ENCODE measurements around the gene ZNF514.
"Not testable (repeated sequence)": the region's sequence is repeated elsewhere in the genome, so short reads cannot be mapped to it uniquely, and the experiment has no call there.

The ZNF514 gene

GRCh38 chr2:95122197-95122551, 37.5 kb downstream of the ZNF514 start:
- no peak for DNase-seq

GRCh38 chr2:95121407-95122196, 38.0 kb downstream of the ZNF514 start, which contains the start of gene MRPS5:
MRPS5 (minus strand) TSS chr2:95121808; CDS start chr2:95121791, 17 bp downstream.
- peak; percentile 73 for DNase-seq

- no peak for DNase-seq
Measured at GRCh38 chr2:95121093-95121406, 38.6 kb downstream of the ZNF514 start.

- DNase-seq, result peak; percentile 67
Measured at GRCh38 chr2:95115418-95115817, 44.2 kb downstream of the ZNF514 start.

- no peak for DNase-seq
Measured at GRCh38 chr2:95113464-95113863, 46.2 kb downstream of the ZNF514 start.

GRCh38 chr2:95110395-95110794, 49.3 kb downstream of the ZNF514 start:
- DNase-seq, result no peak

- DNase-seq, result no peak
Measured at GRCh38 chr2:95109260-95109659, 50.4 kb downstream of the ZNF514 start.

GRCh38 chr2:95106081-95106480, 53.6 kb downstream of the ZNF514 start:
- DNase-seq, result no peak

GRCh38 chr2:95104606-95105005, 55.0 kb downstream of the ZNF514 start:
- no peak for DNase-seq

GRCh38 chr2:95099910-95100309, 59.7 kb downstream of the ZNF514 start:
- no peak for DNase-seq

- DNase-seq, result not testable (repeated sequence)
Measured at GRCh38 chr2:95098273-95098672, 61.4 kb downstream of the ZNF514 start.

All from central memory CD4-positive, alpha-beta T cell (primary cell).